HG02763 (cell line): Measurements from ENCODE around the gene VEGFC.

ENCODE experiments used
- ATAC-seq: cut with Tn5 transposase; IDR thresholded peaks from one replicate; pipeline ENCODE4 v1.9.1; 2021; ENCODE audit warnings: mild to moderate bottlenecking, moderate library complexity; ENCODE audit not compliant: unreplicated experiment

Gene VEGFC

DNA sequence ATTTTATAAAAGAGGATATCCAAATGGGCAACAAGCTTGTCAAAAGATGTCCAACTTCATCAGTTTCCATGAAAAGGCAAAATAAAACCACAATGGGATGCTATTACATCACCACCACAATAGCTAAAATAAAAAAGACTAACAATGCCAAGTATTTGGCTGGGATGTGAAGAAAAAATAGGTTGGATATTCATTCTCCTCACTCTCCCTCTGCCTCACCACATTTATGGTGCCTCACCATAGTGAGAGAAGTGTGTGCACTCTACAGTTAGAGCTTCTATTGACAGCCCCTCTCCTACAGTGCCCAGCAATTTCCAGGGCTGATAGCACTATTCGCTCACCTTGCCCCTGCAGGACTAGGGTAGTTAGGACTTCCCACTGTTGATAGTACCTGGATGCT, 25.5 kb downstream of the VEGFC start:
- no peak for ATAC-seq

DNA sequence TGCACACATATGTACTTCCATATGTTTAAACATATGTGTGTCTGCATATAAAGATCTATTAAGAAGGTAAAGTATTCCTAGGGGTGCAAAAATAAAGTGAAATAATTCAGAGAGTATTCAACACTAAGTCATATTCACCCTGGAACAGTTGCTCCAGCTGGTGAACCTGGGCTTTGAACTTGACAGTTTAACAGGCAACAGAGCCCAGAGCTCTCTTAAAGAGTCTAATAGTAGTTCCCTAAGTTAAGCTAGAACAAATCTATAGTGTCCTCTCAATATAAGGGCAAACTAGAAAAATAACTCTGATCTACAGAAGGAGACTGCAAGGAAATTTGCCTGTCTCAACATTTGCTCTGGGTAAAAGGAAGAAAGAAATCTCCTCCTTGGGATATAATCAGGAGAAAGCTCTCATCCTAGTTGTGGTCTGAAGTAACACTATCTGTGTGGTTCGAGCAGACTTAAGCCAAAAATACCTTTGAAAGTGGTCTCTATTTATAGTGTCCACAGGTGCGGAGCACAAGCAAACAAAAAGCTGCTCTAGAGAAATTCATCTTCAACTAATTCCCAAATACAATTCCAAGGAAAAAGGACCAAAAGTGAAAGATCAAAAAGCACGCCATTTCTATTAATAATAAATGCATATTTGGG, 29.9 kb downstream of the VEGFC start:
- ATAC-seq = no peak

DNA sequence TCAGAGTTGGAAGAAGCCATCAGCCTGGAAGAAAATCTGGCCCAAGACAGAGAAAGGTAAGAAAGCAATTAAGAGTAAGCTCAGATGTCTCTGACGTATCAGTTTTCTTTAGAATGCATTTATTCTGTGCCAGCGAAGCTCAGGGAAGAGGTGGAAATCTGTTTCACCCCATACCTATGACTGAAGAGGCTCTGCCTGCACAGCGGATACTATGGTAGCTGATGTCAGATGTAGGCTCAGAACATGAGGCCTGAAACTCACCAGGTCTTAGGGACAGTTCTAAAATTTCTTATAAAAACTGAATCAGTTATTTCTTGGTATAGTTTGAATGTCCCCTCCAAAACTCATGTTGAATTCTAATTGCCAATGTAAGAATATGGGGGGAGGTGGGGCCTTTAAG, 30.9 kb downstream of the VEGFC start:
- no peak for ATAC-seq

DNA sequence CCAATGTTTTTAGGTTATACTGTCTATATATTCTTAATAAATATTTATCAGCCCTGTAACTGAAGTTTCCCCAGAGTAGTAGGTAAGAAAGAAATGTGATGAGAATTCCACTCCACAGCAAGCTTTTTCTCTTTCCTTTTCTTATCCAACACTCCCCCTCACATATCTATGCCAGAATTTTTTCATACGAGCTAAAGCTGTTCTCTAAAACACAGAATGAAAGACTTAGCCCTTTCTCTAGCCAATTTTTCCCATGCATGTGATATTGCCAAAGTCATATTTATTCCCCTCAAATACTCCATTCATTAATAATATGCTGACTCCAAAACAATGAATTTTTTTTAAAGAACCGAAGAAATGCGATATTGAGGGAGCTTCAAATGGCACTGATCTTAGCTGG, 32.3 kb downstream of the VEGFC start:
- no peak for ATAC-seq

DNA sequence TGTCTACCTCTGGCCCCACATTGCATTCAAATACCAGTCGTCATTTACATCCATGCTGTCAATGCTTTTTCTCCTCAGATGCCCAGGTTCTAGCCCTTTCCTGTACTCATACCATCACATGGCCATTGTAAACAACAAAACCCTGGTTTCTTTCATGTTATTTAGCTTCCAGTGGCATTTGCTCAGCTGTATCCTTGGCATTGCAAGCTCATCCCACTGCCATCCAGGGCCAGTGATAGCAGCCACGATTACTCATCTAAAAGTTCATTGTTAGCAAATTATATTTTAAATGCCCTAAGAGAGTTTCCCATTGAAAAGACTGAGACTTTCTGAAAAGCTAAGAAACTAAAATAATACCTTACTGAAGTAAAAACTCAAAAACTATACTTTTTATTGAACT, 34.0 kb downstream of the VEGFC start:
- no peak for ATAC-seq

DNA sequence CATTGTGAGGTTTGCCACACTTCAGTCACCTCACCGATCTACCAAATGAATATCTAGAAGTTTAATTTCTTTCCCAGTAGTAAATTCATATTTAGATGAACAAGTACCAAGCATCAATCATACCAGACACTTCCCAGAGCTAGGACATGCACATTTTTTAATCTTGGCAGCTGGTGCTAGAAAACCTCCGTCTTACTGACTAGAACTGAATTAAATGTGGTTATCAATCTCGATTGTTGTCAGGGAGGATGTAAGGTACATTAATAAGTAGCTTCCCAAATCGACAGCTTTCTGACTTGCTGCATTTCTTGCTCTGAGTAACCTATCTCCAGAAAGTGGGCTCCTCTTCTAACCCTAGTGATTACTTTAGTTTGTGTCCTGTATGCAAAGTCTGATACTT, 34.4 kb downstream of the VEGFC start:
- ATAC-seq = no peak

DNA sequence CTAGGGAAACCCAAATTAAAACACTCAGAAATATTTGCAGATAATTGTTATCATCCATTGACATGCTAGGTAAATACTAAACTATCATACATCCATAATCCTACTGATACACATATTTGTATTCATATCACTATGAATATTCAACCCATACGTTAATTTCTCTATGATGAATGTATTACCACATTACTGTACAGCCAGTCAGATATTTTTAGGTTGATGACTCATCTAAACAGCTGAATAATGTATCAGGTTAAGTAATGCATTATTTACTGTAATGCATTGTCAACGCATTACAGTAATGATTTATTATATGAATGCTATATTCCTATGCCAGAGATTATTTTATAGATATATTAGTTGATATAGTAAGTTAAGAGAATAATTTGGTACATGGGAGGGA, 37.1 kb downstream of the VEGFC start:
- ATAC-seq = no peak

DNA sequence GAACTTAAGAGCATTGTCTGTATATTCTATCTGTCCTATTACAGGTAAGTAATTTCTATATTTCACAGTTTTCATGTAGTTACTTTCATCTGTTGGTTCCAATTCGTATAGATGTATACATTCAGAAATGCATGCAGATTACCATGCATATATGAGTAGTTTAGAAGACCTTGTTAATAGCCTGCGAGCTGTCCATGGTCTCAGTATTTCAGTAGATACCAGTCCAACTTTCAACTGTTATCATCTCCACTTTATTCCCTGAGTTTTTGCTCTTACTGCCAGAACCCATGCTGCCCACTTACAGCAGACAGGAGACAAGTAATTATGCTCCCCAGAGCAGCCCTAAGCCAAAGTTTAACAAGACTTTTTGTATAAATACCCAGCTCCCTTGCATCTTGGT, 37.7 kb downstream of the VEGFC start:
- ATAC-seq = no peak

DNA sequence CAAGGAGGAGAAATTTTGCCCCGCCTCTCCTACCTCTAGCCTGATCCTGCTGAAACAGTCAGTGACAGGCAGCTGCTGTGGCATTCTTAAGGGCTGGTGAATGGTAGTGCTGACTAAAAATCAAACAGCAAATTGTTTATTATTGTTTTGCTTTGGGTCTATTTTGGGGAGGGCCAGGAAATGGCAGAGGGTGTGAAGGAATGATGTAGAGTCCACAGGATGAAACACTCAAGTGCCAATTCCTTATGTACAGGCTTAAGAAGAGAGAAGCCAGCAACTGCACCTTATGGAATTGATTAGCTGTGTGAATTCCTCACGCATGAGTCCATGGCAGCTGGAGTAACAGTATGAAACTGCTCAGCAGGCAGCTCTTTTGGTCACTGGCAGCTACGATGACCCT, 39.7 kb downstream of the VEGFC start:
- ATAC-seq = no peak

DNA sequence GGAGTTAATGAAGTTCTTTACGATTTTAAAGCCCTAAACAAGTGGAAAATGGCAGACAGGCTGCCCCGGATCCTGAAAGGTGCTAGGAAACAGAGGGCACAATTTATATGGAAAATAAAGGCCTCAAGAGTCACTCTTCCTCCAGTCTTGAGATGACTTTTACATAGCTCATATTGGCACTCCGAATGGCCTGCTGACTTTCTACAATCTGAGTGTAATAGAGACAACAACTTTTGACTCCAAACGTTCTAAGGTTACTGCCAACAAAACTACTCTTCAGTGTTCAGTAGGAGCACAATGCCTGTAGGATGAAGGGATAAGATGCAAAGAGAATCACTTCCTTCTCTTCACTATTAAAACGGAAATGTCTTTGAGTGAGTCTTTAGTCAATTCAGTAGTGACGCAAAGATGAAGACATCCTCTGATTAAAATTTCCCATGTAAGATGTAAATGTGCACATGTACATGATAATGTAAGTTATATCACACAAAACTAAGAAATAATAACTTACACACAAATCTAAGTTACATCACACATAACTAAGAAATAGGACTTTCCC, 40.5 kb downstream of the VEGFC start:
- no peak for ATAC-seq

DNA sequence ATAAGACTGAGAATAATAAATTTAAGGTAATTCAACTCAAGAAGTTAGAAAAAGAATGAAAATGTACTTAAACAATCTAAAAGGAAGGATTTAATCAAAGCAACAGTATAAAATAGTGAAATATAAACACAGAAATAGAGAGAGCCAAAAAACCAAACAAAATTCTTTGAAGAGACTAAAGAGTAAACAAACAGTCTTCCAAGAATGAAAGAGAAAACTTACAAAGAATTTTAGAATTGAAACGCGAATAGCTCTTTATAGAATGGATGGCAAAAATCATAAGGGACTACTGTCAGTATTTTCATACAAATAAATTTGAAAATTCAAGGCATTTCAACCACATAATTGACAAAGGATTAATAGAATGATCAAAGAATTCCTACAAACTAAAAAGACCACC, 41.7 kb downstream of the VEGFC start:
- ATAC-seq = no peak

DNA sequence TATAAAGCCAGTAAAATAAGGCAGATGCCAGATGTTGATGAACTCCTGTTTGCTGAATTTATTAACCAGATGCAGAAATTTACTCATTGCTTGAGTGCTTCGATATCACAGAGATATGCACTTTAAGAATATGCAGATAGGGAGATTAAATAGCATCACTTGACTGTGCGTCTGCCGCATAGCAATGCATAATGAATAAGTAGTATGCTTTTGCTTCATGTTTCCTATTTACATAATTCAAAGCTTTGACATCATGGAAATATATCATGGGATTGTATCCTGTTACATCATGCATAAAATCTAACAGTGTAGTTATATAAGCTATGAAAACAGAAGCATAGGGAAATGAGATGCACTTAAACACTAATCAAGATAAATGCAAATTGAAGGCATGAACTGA, 45.9 kb downstream of the VEGFC start:
- ATAC-seq = no peak

DNA sequence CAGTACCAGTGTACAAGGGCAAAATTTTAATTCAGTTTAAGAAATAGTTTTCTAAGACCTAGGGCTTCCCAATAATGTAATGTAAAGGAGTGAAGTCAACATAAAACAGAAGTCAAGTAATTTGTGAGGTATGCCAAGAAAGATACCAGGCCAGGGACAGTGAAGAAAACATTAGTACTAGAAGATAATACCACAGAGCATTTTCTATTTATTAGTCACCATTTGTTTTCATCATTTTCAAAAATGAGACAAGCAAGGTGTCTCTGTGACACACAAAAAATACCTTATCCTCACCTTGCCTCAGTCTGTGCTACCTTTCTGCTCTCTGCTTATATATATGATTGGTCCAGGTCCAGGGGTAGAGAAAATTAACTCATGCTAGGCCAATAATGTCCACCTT, 46.8 kb downstream of the VEGFC start:
- ATAC-seq = no peak

DNA sequence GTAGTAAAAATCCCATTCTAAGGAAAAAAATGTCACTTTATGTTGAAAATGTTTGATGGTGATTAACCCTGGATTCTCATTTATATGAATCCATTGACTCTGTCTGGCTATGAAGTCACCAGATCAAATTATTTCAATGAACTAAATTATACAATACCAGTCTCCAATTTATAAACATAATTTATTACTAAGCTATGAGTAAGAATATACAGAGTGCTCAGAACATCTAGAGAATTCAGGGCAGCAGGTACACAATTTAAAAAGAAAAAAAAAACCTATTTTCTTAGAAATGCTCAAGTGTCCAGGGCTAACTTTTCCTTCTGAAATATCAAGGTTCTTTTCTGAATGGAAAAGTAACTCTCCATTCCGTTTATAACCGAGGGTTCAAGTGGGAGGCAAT, 48.6 kb downstream of the VEGFC start:
- ATAC-seq = no peak

DNA sequence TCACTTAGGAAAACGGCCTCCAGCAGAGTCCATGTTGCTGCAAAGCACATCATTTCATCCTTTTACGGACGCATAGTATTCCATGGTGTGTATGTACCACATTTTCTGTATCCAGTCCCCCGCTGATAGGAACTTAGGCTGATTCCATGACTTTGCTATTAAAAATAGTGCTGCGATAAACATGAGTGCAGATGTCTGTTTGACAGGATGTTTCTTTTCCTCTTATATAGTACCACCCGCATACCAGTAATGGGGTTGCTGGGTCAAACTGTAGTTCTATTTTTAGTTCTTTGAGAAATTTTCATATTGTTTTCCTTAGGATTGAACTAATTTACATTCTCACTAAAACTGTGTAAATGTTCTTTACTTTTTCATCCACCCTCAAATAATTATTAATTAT, 50.5 kb downstream of the VEGFC start:
- no peak for ATAC-seq

DNA sequence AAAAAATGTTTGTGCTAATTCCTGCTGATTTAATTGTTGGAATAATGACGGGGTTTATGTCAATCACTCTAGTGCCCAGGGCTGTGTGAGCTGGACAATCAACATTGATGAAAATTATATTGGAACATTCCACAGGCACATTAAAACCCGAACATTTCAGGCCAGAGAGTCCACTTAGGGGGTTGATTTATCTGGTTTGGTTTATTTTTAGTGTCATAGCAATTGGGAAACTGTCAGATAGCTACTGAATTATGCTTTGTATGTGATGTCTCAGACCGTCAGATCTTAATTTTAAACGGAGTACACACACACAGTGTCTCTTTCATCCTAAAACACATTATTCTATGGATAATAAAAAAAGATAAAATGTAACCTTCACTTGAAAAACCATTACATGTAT, 51.5 kb downstream of the VEGFC start:
- ATAC-seq = no peak

DNA sequence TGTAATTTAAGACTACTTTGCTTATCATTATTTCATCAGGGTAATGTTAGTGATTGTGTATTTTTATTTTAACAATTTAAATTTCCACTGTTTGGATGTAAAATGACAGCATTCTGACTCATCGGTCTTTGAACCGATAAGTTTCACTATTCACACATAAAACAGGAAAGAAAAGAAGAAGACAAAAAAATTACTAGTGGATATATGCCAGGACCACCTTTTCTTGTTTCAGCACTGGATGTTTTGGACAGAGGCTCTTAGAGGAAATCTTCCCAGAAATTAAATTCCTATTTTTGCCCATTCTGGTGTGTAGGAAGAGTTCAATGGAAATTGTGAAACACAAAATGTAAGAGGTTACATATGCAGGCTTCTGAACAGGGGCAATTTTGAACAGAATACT, 57.4 kb downstream of the VEGFC start:
- no peak for ATAC-seq

DNA sequence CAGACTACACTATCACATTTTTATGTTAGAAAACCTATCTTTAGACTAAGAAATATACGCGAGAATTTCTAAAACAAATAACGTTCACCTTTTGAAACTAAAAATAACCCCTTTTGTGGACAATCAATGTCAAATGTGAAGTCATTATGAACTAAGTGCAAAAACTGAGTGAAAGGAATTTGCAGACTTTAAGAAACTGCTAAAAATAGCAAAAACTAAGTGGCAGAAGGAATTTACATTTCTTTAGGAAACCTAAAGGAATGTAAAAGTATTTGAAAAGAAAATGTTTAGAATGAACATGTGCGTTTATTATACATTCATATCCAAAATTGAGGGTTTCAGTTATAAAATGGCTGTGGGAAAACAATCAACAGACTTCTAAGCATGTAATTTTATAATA, 58.3 kb downstream of the VEGFC start:
- ATAC-seq = no peak

DNA sequence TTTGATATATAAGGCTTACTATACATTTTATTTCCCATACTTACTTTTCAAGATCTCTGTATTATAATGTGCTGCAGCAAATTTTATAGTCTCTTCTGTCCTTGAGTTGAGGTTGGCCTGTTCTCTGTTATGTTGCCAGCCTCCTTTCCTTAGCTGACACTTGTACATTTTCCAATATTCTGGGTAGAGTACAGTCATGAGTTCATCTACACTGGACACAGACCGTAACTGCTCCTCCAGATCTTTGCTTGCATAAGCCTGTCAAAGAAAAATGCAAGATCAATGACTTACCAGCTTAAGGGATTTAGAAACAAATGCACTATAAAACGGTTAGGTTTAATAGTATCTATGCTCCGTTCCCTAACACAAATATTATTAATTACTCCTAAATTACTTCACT, 63.2 kb downstream of the VEGFC start:
- no peak for ATAC-seq

DNA sequence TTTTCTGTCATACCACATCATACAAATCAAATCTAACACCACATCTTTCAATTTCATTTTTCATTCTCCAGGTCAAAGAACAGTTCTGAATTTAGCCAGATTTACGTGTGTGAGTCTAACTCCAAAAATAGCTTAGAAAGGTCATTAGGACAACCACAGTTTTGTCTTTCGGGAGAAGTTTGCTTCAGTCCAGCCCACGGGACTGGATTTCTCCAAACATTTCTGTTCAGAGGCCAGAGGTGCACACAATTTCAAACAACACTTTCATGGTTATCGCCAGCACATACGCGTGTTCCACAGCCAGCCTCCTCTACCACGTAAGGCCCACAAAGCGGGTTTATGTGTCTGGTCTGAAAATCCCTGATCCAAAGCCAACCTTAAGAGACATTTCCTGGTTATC, 65.9 kb downstream of the VEGFC start:
- no peak for ATAC-seq

DNA sequence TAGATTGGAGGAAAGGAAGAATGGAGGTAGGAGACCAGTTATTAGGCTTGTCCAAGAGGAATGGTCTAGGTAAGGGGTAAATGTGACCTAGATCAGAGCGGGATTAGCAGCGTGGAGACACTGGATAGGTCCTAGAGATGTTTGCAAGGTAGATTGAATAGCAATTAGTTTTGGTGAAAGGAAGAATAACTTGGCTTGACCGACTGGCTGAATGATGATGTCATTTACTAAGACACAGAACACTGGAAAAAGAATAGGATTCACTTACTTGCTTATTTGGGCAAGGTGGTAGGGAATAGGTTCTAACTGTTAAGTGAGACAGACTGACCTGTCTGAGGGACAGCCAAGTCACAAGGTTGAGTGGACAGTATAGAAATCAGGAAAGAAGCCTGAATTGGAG, 71.3 kb downstream of the VEGFC start:
- ATAC-seq = no peak

DNA sequence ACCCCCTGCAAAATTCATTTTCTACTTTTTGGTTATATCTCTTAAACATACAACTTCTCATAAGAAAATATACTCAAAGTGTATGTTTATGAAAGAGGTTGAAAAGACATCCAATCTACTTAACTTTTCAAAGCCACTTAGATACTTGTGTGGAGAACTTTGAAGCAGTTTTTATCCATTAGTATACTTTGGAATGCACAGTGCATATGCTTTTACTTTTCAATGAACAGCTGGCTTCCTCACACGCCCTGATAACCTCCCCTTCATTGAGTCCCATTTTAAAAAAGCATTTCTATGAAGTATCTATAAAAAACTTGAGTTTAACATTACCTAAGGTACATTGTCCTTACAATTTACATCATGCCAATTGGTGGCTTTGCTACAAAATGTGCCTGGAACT, 73.8 kb downstream of the VEGFC start:
- no peak for ATAC-seq

DNA sequence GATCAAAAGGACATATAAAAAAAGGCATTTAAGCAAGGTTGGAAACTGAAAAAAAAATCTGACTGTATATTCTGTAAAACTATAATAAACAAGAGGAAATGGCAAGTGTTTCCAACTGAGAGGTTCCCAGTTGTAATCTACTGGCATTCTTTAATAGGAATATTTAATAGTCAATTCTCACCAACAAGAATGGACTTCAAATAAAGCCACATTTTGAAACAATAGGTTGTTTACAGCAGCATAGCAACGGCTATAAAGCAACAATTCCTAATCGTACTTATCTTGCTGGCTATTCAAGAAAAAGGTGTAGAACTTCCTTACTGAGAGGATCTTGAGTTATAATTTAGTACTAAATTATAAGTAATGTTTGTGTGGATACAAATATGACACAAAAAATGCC, 75.5 kb downstream of the VEGFC start:
- ATAC-seq = no peak
